ENCODE results near the gene RNU4-1.
A peak's percentile ranks its signal among the peaks of the same experiment; 100 is the strongest.
"Not testable (repeated sequence)": the region's sequence is repeated elsewhere in the genome, so short reads cannot be mapped to it uniquely, and the experiment has no call there.

RNU4-1 gene

GRCh38 chr12:120257041-120257821 lies 35.8 kb downstream of the RNU4-1 start:
- DNase-seq, result no peak

DNA sequence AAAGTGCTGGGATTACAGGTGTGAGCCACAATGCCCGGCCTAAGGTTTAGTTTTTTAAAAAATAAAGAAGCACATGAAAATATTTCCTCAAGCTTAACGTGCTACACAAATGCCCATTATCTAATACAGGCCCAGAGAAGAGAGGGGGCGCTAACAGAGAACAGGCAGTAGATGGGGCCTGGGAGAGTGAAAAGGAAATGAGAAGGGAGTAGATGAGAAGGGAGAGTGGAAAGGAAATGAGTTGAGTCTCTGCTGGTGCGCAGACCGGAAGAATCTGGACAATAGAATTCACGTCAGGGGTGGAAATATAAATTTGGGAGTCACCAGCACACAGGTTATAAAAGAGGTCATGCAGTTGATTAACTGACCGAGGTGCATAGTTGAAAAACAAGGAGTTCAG lies 38.2 kb downstream of the RNU4-1 start:
- no peak for DNase-seq

GRCh38 chr12:120253313-120253712 lies 39.7 kb downstream of the RNU4-1 start:
- DNase-seq, result not testable (repeated sequence)

DNA sequence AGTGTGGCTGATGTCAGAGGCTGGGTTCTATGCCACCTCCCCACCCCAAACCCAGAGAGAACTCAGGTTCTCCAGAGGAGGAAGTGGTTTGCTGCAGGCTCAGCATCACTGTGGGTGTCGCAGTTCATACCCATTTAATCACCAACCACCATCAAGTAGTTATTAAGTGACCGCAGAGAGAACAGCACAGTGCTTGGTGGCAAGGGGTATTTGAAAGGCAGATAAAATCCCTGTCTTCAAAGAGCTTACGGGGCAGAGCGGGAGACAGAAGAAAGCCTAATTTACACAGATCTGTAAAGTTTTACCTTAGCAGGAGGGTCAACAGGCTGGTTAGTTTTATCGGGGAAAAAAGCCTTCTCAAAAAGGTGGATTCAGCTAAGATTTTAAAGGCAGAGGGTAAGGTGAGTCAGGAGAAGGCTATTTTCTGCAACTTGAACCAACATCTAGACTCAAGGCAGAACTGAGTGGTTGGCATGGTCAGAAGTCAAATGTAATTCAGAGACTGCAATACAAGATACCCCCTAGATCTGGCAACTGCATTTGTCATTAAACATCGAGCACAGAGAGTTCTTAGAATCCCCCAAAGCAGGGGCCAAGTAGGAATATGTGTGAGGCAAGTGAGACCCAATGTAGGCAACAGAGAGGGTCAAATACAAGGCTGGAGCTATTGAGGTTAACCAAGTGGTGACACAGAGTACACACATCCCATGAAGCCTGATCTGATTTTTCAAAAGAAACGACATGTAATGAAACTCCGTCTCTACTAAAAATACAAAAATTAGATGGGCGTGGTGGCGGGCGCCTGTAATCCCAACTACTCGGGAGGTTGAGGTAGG lies 40.7 kb downstream of the RNU4-1 start:
- peak; percentile 77 for DNase-seq

GRCh38 chr12:120251364-120252070 lies 41.5 kb downstream of the RNU4-1 start:
- DNase-seq, result not testable (repeated sequence)

DNA sequence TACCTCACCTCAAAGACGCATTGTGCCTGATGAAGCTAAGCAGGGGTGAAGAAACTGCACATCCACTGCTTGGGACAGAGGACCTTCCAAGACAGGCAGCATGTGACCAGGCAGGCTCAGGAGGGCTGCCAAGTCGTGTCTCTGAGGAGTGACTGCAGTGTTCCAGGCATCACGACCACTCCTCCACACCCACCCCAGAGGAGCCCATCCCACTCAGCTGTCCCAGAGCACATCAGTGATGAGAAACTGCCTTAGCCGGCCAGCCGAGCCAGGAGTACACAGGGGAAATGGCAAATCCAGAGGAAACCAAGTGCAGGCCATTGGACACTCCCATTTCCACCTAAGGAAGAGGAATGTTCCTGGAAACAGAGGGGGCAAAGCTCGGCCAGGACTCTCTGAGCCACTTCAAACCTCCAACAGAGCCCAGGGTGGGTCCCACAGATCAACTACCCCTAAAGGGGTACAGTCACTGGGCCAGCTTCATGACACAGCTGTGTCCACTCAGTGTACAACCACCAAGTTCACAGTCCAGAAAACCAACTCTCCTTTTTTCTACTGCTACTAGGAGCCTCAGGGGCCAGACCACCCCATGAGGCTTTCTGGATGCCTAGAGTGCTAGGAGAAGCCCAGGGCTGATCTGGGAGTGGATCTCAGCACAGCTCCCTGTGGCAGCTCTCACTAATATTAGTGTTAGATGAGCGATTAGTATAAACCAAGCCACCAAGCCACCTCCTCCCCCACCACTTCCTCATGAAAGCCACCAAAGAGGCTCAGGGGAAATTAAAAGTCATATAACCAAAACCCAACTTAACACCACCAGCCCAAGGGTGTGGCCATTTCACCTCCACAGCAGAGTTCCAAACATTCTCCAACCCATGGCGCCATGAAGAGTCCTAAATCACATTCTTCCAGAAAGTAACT lies 42.9 kb downstream of the RNU4-1 start:
- DNase-seq, result peak; percentile 69

- no peak for DNase-seq
Measured at GRCh38 chr12:120249266-120249874, 43.7 kb downstream of the RNU4-1 start.

- DNase-seq, result no peak
Measured at GRCh38 chr12:120247621-120248030, 45.4 kb downstream of the RNU4-1 start.

DNA sequence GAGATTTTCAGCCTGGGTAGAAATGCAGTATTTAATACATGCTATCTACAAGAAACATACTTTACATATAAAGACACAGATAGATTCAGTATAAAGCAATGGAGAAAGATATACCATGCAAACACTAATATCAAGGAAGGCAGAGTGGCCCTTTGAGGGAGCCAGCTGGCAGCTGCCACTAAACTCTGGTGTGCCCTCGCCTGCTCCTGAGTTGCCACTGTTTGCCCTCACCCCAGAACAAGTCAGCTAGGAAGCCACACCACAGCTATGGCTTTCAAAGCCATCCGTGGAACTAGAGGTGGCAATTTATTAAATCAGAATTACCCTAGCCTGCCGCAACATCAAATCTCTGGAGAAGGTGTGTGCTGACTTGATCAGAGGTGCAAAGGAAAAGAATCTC lies 45.9 kb downstream of the RNU4-1 start:
- no peak for DNase-seq

GRCh38 chr12:120246705-120247104 lies 46.3 kb downstream of the RNU4-1 start:
- DNase-seq, result not testable (repeated sequence)
